Measurements from ENCODE around the gene JAKMIP1. TPM values are rescaled to one million over a fixed set of nuclear protein-coding genes. Genes with fewer than 3 reads are reported as not detected.

JAKMIP1 gene
- total RNA-seq, 1 experiment from 2014 or later = not detected

- no peaks in the 10 kb centered on the region for H4K20me1 ChIP-seq (ENCODE audit: insufficient read depth)
Observed at GRCh38 chr4:6056976-6057766, 143.2 kb downstream of the JAKMIP1 start.

GRCh38 chr4:6055436-6055835 lies 144.9 kb downstream of the JAKMIP1 start:
- Histone ChIP-seq H3K36me3 (ENCODE audit: low read depth) (no peaks in the 10 kb centered on the region), H3K27me3 (ENCODE audit: insufficient read depth, low read depth) (peaks cover 23% of the 10 kb centered on the region), H3K79me2 (ENCODE audit: low read depth) (no peaks in the 10 kb centered on the region), H3K9me3 (ENCODE audit: insufficient read depth, low read depth) (no peaks in the 10 kb centered on the region), H2AFZ (no peak overlapping the region), H3F3A (ENCODE audit: insufficient read depth, low read depth) (no peaks in the 10 kb centered on the region), H3K9me2 (ENCODE audit: insufficient read depth) (no peaks in the 10 kb centered on the region), H3K4me3 (no peak overlapping the region), H3K4me2 (no peak overlapping the region), H3K4me1 (replicated peaks; ENCODE audit: insufficient read depth) (no peaks in the 10 kb centered on the region), H3K27ac (no peak overlapping the region), H4K20me1 (ENCODE audit: insufficient read depth) (no peaks in the 10 kb centered on the region)
- no peak for DNase-seq
- ChIA-PET CTCF (no interaction called here), POLR2A (ENCODE audit: unreplicated experiment) (interaction anchor here (0.8 kb wide), 1 partner anchor 46 kb away, joined by 4 read pairs; no protein-coding TSS in a partner anchor)
- intact Hi-C loops (cut with micrococcal nuclease; ENCODE audit: unreplicated experiment) = no loop called here
- TF ChIP-seq, protein P1, sequence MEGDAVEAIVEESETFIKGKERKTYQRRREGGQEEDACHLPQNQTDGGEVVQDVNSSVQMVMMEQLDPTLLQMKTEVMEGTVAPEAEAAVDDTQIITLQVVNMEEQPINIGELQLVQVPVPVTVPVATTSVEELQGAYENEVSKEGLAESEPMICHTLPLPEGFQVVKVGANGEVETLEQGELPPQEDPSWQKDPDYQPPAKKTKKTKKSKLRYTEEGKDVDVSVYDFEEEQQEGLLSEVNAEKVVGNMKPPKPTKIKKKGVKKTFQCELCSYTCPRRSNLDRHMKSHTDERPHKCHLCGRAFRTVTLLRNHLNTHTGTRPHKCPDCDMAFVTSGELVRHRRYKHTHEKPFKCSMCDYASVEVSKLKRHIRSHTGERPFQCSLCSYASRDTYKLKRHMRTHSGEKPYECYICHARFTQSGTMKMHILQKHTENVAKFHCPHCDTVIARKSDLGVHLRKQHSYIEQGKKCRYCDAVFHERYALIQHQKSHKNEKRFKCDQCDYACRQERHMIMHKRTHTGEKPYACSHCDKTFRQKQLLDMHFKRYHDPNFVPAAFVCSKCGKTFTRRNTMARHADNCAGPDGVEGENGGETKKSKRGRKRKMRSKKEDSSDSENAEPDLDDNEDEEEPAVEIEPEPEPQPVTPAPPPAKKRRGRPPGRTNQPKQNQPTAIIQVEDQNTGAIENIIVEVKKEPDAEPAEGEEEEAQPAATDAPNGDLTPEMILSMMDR (conservative IDR thresholded peaks at IDR 0.05) = no peak
- TF ChIP-seq EZH2 (IDR thresholded peaks at IDR 0.05; ENCODE audit: low read depth) = no peak
- BruUV-seq (replicated peaks) = no TSS peak

More at GRCh38 chr4:6056976-6057766, 143.2 kb downstream of the JAKMIP1 start:
- Histone ChIP-seq H3K27me3 (ENCODE audit: insufficient read depth, low read depth) (peaks cover 9% of the 10 kb centered on the region; the same call in 1 of the 2 replicates), H3K27ac (no peak overlapping the region), H3K4me2 (no peak overlapping the region), H3K4me1 (replicated peaks; ENCODE audit: insufficient read depth) (no peaks in the 10 kb centered on the region), H3K4me3 (no peak overlapping the region), H3K36me3 (ENCODE audit: low read depth) (no peaks in the 10 kb centered on the region), H3F3A (ENCODE audit: insufficient read depth, low read depth) (no peaks in the 10 kb centered on the region), H2AFZ (no peak overlapping the region), H3K79me2 (ENCODE audit: low read depth) (no peaks in the 10 kb centered on the region), H3K9me2 (ENCODE audit: insufficient read depth) (no peaks in the 10 kb centered on the region), H3K9me3 (ENCODE audit: insufficient read depth, low read depth) (no peaks in the 10 kb centered on the region)
- no peak for DNase-seq
- intact Hi-C loops (cut with micrococcal nuclease; ENCODE audit: unreplicated experiment) = no loop called here
- POLR2A ChIA-PET (ENCODE audit: unreplicated experiment) = no interaction called here
- TF ChIP-seq, protein P1 (conservative IDR thresholded peaks at IDR 0.05) = no peak
- TF ChIP-seq EZH2 (IDR thresholded peaks at IDR 0.05; ENCODE audit: low read depth) = no peak
- no TSS peak for BruUV-seq (replicated peaks)
- CTCF ChIA-PET = no interaction called here

DNA sequence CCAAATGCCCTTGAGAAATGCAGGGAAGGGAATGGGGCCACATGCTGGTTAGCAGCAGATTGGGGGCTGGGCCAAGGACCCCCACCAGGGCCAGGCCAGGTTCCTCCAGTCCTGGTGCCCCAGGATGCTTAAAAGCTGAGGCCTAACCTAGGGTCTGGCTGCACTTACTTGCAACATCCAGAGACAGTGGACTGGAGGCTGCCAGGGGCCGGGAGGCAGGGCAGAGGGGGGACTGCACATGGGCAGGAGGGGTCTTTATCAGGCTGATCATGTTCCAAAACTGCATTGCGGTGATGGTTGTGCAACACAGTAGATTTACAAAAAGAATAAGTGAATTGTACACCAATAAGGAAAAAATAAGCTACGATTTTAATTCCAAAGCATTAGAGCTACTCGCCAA lies 145.3 kb downstream of the JAKMIP1 start:
- Histone ChIP-seq H2AFZ (no peak overlapping the region), H3K4me1 (replicated peaks; ENCODE audit: insufficient read depth) (no peaks in the 10 kb centered on the region)
- intact Hi-C loops (cut with micrococcal nuclease; ENCODE audit: unreplicated experiment) = no loop called here

More for the DNA sequence above, 145.3 kb downstream of the JAKMIP1 start:
- H3K9me3 ChIP-seq (ENCODE audit: insufficient read depth, low read depth) = no peaks in the 10 kb centered on the region
- TF ChIP-seq, protein P1 (conservative IDR thresholded peaks at IDR 0.05) = no peak
- TF ChIP-seq EZH2 (IDR thresholded peaks at IDR 0.05; ENCODE audit: low read depth) = no peak
- no peaks in the 10 kb centered on the region for H4K20me1 ChIP-seq (ENCODE audit: insufficient read depth)
- ChIA-PET CTCF (no interaction called here), POLR2A (ENCODE audit: unreplicated experiment) (interaction anchor here (0.8 kb wide), 1 partner anchor 46 kb away, joined by 4 read pairs; no protein-coding TSS in a partner anchor)
- no peaks in the 10 kb centered on the region for H3K79me2 ChIP-seq (ENCODE audit: low read depth)
- H3F3A ChIP-seq (ENCODE audit: insufficient read depth, low read depth) = no peaks in the 10 kb centered on the region
- H3K27me3 ChIP-seq (ENCODE audit: insufficient read depth, low read depth) = peaks cover 27% of the 10 kb centered on the region
- no peak for DNase-seq
- H3K9me2 ChIP-seq (ENCODE audit: insufficient read depth) = no peaks in the 10 kb centered on the region
- no TSS peak for BruUV-seq (replicated peaks)
- no peak overlapping the region for H3K4me3 ChIP-seq
- H3K4me2 ChIP-seq = no peak overlapping the region
- H3K27ac ChIP-seq = no peak overlapping the region
- H3K36me3 ChIP-seq (ENCODE audit: low read depth) = no peaks in the 10 kb centered on the region

Data from PC-9 (cell line).